ENCODE measurements around the gene AMER3. TPM values are rescaled to one million over a fixed set of nuclear protein-coding genes. Genes with fewer than 3 reads are reported as not detected.
"Not testable (repeated sequence)": the region's sequence is repeated elsewhere in the genome, so short reads cannot be mapped to it uniquely, and the experiment has no call there.

AMER3 gene
- 1.2 TPM for total RNA-seq (ENCODE audit: insufficient read depth, low replicate concordance)

GRCh38 chr2:130755256-130756052 is at the start of gene AMER3:
AMER3 (plus strand) TSS chr2:130755540; CDS start chr2:130762073, 6,533 bp downstream.
- no peak for DNase-seq (ENCODE audit: low spot score)

- not testable (repeated sequence) for DNase-seq (ENCODE audit: low spot score)
These were observed 40.5 kb upstream of the AMER3 start for GRCh38 chr2:130714795-130715194.

- DNase-seq (ENCODE audit: low spot score) = no peak
These were observed 35.3 kb upstream of the AMER3 start for GRCh38 chr2:130720036-130720435.

- no peak for DNase-seq (ENCODE audit: low spot score)
These were observed 34.8 kb upstream of the AMER3 start for GRCh38 chr2:130720528-130720927.

- no peak for DNase-seq (ENCODE audit: low spot score)
These were observed 30.9 kb upstream of the AMER3 start for GRCh38 chr2:130724455-130724854.

GRCh38 chr2:130726614-130727180 is 28.6 kb upstream of the AMER3 start:
- no peak for DNase-seq (ENCODE audit: low spot score)

GRCh38 chr2:130727286-130727924 is 27.9 kb upstream of the AMER3 start:
- peak; percentile 84 for DNase-seq (ENCODE audit: low spot score)

GRCh38 chr2:130728007-130728454 is 27.3 kb upstream of the AMER3 start:
- DNase-seq (ENCODE audit: low spot score) = peak; percentile 12

GRCh38 chr2:130728549-130729316 is 26.6 kb upstream of the AMER3 start, which contains the start of gene GPR148:
GPR148 (plus strand) TSS chr2:130729070; CDS start chr2:130729152, 82 bp downstream.
- no peak for DNase-seq (ENCODE audit: low spot score)

GRCh38 chr2:130729322-130730299 is 25.7 kb upstream of the AMER3 start:
- DNase-seq (ENCODE audit: low spot score) = no peak

- DNase-seq (ENCODE audit: low spot score) = not testable (repeated sequence)
These were observed 23.1 kb upstream of the AMER3 start for GRCh38 chr2:130732257-130732656.

GRCh38 chr2:130735200-130735599 is 20.1 kb upstream of the AMER3 start:
- DNase-seq (ENCODE audit: low spot score) = no peak

GRCh38 chr2:130736487-130736886 is 18.9 kb upstream of the AMER3 start:
- DNase-seq (ENCODE audit: low spot score) = no peak

- no peak for DNase-seq (ENCODE audit: low spot score)
These were observed 17.7 kb upstream of the AMER3 start for GRCh38 chr2:130737592-130737991.

- no peak for DNase-seq (ENCODE audit: low spot score)
These were observed 14.7 kb upstream of the AMER3 start for GRCh38 chr2:130740671-130741070.

GRCh38 chr2:130743278-130743677 is 12.1 kb upstream of the AMER3 start:
- no peak for DNase-seq (ENCODE audit: low spot score)

- DNase-seq (ENCODE audit: low spot score) = no peak
These were observed 10.8 kb upstream of the AMER3 start for GRCh38 chr2:130744287-130745117.

- DNase-seq (ENCODE audit: low spot score) = no peak
These were observed 6.3 kb upstream of the AMER3 start for GRCh38 chr2:130749078-130749477.

- no peak for DNase-seq (ENCODE audit: low spot score)
These were observed 5.7 kb upstream of the AMER3 start for GRCh38 chr2:130749641-130750040.

- DNase-seq (ENCODE audit: low spot score) = no peak
These were observed 529 bp upstream of the AMER3 start for GRCh38 chr2:130754811-130755210.
